HUES48 (cell line): ENCODE data around the gene CMSS1.

Experiments used
- H3K27ac ChIP-seq: one replicate; pipeline ENCODE4 v1.7.0; 2013; ENCODE audit warnings: low read depth, low read length, inconsistent platforms
- H3K27me3 ChIP-seq: 2 replicates; pipeline ENCODE4 v1.6.1; 2013; ENCODE audit warnings: mild to moderate bottlenecking, low read length; ENCODE audit not compliant: control insufficient read depth, insufficient read depth
- H3K36me3 ChIP-seq: 2 replicates; pipeline ENCODE4 v1.6.1; 2013; ENCODE audit warnings: low read length; ENCODE audit not compliant: control insufficient read depth, insufficient read depth
- H3K4me1 ChIP-seq: 2 replicates; pipeline ENCODE4 v1.6.1; 2013; ENCODE audit warnings: mild to moderate bottlenecking, low read length; ENCODE audit not compliant: control insufficient read depth, insufficient read depth
- H3K4me3 ChIP-seq: 2 replicates; pipeline ENCODE4 v1.5.1; 2013; ENCODE audit warnings: mild to moderate bottlenecking, low read depth, low read length
- H3K9ac ChIP-seq: 2 replicates; pipeline ENCODE4 v1.6.1; 2013; ENCODE audit warnings: mild to moderate bottlenecking, low read depth, low read length, moderate library complexity
- H3K9me3 ChIP-seq: 2 replicates; pipeline ENCODE4 v1.6.1; 2013; ENCODE audit warnings: low read length; ENCODE audit not compliant: control insufficient read depth, insufficient read depth

CMSS1 gene

GRCh38 chr3:99965077-99965476 lies 147.4 kb downstream of the CMSS1 start:
- H3K27ac ChIP-seq = no peak overlapping the region
- no peak overlapping the region for H3K9ac ChIP-seq
- no peaks in the 10 kb centered on the region for H3K27me3 ChIP-seq

GRCh38 chr3:99965681-99966408 lies 148.2 kb downstream of the CMSS1 start:
- Histone ChIP-seq H3K27me3 (no peaks in the 10 kb centered on the region), H3K27ac (no peak overlapping the region), H3K4me3 (no peak overlapping the region), H3K9ac (no peak overlapping the region), H3K36me3 (no peaks in the 10 kb centered on the region), H3K4me1 (no peaks in the 10 kb centered on the region), H3K9me3 (no peaks in the 10 kb centered on the region)

More at GRCh38 chr3:99965077-99965476, 147.4 kb downstream of the CMSS1 start:
- H3K4me3 ChIP-seq = no peak overlapping the region
- no peaks in the 10 kb centered on the region for H3K4me1 ChIP-seq
- no peaks in the 10 kb centered on the region for H3K9me3 ChIP-seq
- no peaks in the 10 kb centered on the region for H3K36me3 ChIP-seq

- Histone ChIP-seq H3K27ac (no peak overlapping the region), H3K4me3 (no peak overlapping the region), H3K27me3 (no peaks in the 10 kb centered on the region), H3K4me1 (no peaks in the 10 kb centered on the region), H3K36me3 (no peaks in the 10 kb centered on the region), H3K9ac (no peak overlapping the region), H3K9me3 (no peaks in the 10 kb centered on the region)
Measured at GRCh38 chr3:99966662-99967416, 149.2 kb downstream of the CMSS1 start.

GRCh38 chr3:99967796-99968195 lies 150.1 kb downstream of the CMSS1 start:
- H3K27ac ChIP-seq = no peak overlapping the region
- no peak overlapping the region for H3K9ac ChIP-seq
- no peaks in the 10 kb centered on the region for H3K27me3 ChIP-seq
- H3K4me1 ChIP-seq = no peaks in the 10 kb centered on the region
- no peaks in the 10 kb centered on the region for H3K9me3 ChIP-seq
- no peaks in the 10 kb centered on the region for H3K36me3 ChIP-seq
- H3K4me3 ChIP-seq = no peak overlapping the region

GRCh38 chr3:99969136-99969535 lies 151.5 kb downstream of the CMSS1 start:
- no peaks in the 10 kb centered on the region for H3K9me3 ChIP-seq
- no peak overlapping the region for H3K9ac ChIP-seq
- H3K4me1 ChIP-seq = no peaks in the 10 kb centered on the region
- H3K27ac ChIP-seq = no peak overlapping the region
- H3K4me3 ChIP-seq = no peak overlapping the region
- no peaks in the 10 kb centered on the region for H3K36me3 ChIP-seq
- no peaks in the 10 kb centered on the region for H3K27me3 ChIP-seq

GRCh38 chr3:99970198-99970597 lies 152.5 kb downstream of the CMSS1 start:
- Histone ChIP-seq H3K9me3 (no peaks in the 10 kb centered on the region), H3K27me3 (no peaks in the 10 kb centered on the region), H3K9ac (no peak overlapping the region), H3K36me3 (no peaks in the 10 kb centered on the region), H3K27ac (no peak overlapping the region), H3K4me3 (no peak overlapping the region), H3K4me1 (no peaks in the 10 kb centered on the region)

- Histone ChIP-seq H3K9me3 (no peaks in the 10 kb centered on the region), H3K9ac (no peak overlapping the region), H3K27ac (no peak overlapping the region), H3K4me3 (no peak overlapping the region), H3K27me3 (no peaks in the 10 kb centered on the region), H3K4me1 (no peaks in the 10 kb centered on the region), H3K36me3 (no peaks in the 10 kb centered on the region)
Measured at GRCh38 chr3:99971761-99972160, 154.1 kb downstream of the CMSS1 start.

- no peaks in the 10 kb centered on the region for H3K9me3 ChIP-seq
- H3K4me3 ChIP-seq = no peak overlapping the region
- no peaks in the 10 kb centered on the region for H3K27me3 ChIP-seq
- no peak overlapping the region for H3K27ac ChIP-seq
- no peaks in the 10 kb centered on the region for H3K36me3 ChIP-seq
- no peak overlapping the region for H3K9ac ChIP-seq
- no peaks in the 10 kb centered on the region for H3K4me1 ChIP-seq
Measured at GRCh38 chr3:99972380-99973104, 154.9 kb downstream of the CMSS1 start.

GRCh38 chr3:99974989-99975388 lies 157.3 kb downstream of the CMSS1 start:
- no peak overlapping the region for H3K4me3 ChIP-seq
- no peak overlapping the region for H3K9ac ChIP-seq
- no peaks in the 10 kb centered on the region for H3K4me1 ChIP-seq
- no peaks in the 10 kb centered on the region for H3K27me3 ChIP-seq
- no peak overlapping the region for H3K27ac ChIP-seq
- no peaks in the 10 kb centered on the region for H3K36me3 ChIP-seq
- H3K9me3 ChIP-seq = no peaks in the 10 kb centered on the region

GRCh38 chr3:99976584-99976983 lies 158.9 kb downstream of the CMSS1 start:
- H3K4me1 ChIP-seq = no peaks in the 10 kb centered on the region
- H3K27ac ChIP-seq = no peak overlapping the region
- no peaks in the 10 kb centered on the region for H3K9me3 ChIP-seq
- H3K4me3 ChIP-seq = no peak overlapping the region
- no peaks in the 10 kb centered on the region for H3K36me3 ChIP-seq
- no peaks in the 10 kb centered on the region for H3K27me3 ChIP-seq
- no peak overlapping the region for H3K9ac ChIP-seq

GRCh38 chr3:99978221-99978620 lies 160.6 kb downstream of the CMSS1 start:
- no peaks in the 10 kb centered on the region for H3K36me3 ChIP-seq
- H3K27ac ChIP-seq = no peak overlapping the region
- no peaks in the 10 kb centered on the region for H3K9me3 ChIP-seq
- no peaks in the 10 kb centered on the region for H3K27me3 ChIP-seq
- H3K4me1 ChIP-seq = no peaks in the 10 kb centered on the region
- no peak overlapping the region for H3K4me3 ChIP-seq
- H3K9ac ChIP-seq = no peak overlapping the region
